H1 (cell line): Measurements from ENCODE around the gene PPIL4. TPM values are rescaled to one million over a fixed set of nuclear protein-coding genes. Genes with fewer than 3 reads are reported as not detected.

Experiments
- CTCF ChIA-PET: fragments of 300-600 bp; sonication (Branson Sonifier 250); formaldehyde crosslinking; loops from one replicate; lab custom pipeline; 2021; ENCODE audit not compliant: partially characterized antibody; lab: Charles Lee
- POLR2A ChIA-PET: fragments of 300-600 bp; sonication (Branson Sonifier 250); formaldehyde crosslinking; loops from one replicate; lab custom pipeline; 2021; ENCODE audit warnings: inconsistent platforms; ENCODE audit not compliant: partially characterized antibody; lab: Charles Lee
- DNase-seq, 2 experiments: peaks; one replicate each; pipeline versions ENCODE4 v3.0.0 to v3.0.0-alpha.2; 2010 to 2022; ENCODE audit warnings: low spot score in 2 of 2, low read depth in 1 of 2, mixed read lengths in 1 of 2
- FAIRE-seq: peaks from 2 replicates; lab custom pipeline; 2011; peaks lifted over from hg19 to GRCh38; lab: Jason Lieb, UNC
- H2AFZ ChIP-seq: 2 replicates; pipeline ENCODE4 v1.8.1; 2012; ENCODE audit warnings: low read length, inconsistent platforms
- H2AK5ac ChIP-seq: 2 replicates; pipeline ENCODE4 v1.6.1; 2013; ENCODE audit warnings: low read depth, low read length
- H2BK120ac ChIP-seq: replicated peaks from 2 replicates; pipeline ENCODE3; 2013; ENCODE audit warnings: low read depth, low read length, inconsistent platforms
- H2BK12ac ChIP-seq: 2 replicates; pipeline ENCODE4 v1.6.1; 2013; ENCODE audit warnings: low read depth, low read length
- H2BK15ac ChIP-seq: 2 replicates; pipeline ENCODE4 v1.6.1; 2013; ENCODE audit warnings: low read length
- H2BK20ac ChIP-seq: 2 replicates; pipeline ENCODE4 v1.6.1; 2013; ENCODE audit warnings: low read length
- H2BK5ac ChIP-seq: 2 replicates; pipeline ENCODE4 v1.6.1; 2013; ENCODE audit warnings: low read depth, low read length
- H3K14ac ChIP-seq: 2 replicates; pipeline ENCODE4 v1.6.1; 2013; ENCODE audit warnings: inconsistent platforms; ENCODE audit not compliant: insufficient read length
- H3K18ac ChIP-seq: 2 replicates; pipeline ENCODE4 v1.6.1; 2013; ENCODE audit warnings: low read length; ENCODE audit errors: extremely low read depth
- H3K23ac ChIP-seq: 2 replicates; pipeline ENCODE4 v1.6.1; 2013; ENCODE audit warnings: inconsistent platforms; ENCODE audit not compliant: insufficient read length
- H3K23me2 ChIP-seq: 2 replicates; pipeline ENCODE4 v1.6.1; 2013; ENCODE audit warnings: low read depth, low read length
- H3K27ac ChIP-seq: 2 replicates; pipeline ENCODE4 v1.6.1; 2011; ENCODE audit warnings: low read depth, low read length, inconsistent platforms
- H3K27me3 ChIP-seq, 4 experiments: replicated peaks in 1 of 4; 1 replicate in 1 of 4; 2 replicates in 3 of 4; pipeline versions ENCODE4 v1.6.1 to v1.8.1; 2011 to 2013; ENCODE audit warnings: low read length in 3 of 4, mild to moderate bottlenecking in 3 of 4, inconsistent platforms in 2 of 4, mixed read lengths in 2 of 4, moderate library complexity in 1 of 4; ENCODE audit not compliant: control insufficient read depth in 3 of 4, insufficient read depth in 3 of 4; ENCODE audit errors: extremely low read depth in 1 of 4
- H3K36me3 ChIP-seq, 4 experiments: 2 replicates each; pipeline versions ENCODE4 v1.6.1 to v1.8.1; 2011 to 2013; ENCODE audit warnings: mild to moderate bottlenecking in 4 of 4, low read length in 3 of 4, moderate library complexity in 2 of 4, control low read depth in 1 of 4, inconsistent platforms in 1 of 4; ENCODE audit not compliant: insufficient read depth in 4 of 4, control insufficient read depth in 2 of 4
- H3K4ac ChIP-seq: replicated peaks from 2 replicates; pipeline ENCODE3; 2013; ENCODE audit warnings: low read length, low read depth, mixed read lengths, inconsistent platforms; ENCODE audit not compliant: insufficient read length
- H3K4me1 ChIP-seq, 4 experiments: replicated peaks in 1 of 4; 1 replicate in 1 of 4; 2 replicates in 3 of 4; pipeline versions ENCODE4 v1.6.1 to v1.8.1; 2011 to 2013; ENCODE audit warnings: low read length in 3 of 4, inconsistent platforms in 2 of 4, mixed read lengths in 1 of 4; ENCODE audit not compliant: insufficient read depth in 4 of 4, control insufficient read depth in 3 of 4
- H3K4me2 ChIP-seq, 2 experiments: 2 replicates each; pipeline versions ENCODE4 v1.6.1 to v1.8.1; 2011 to 2013; ENCODE audit warnings: low read depth in 2 of 2, low read length in 2 of 2, control low read depth in 1 of 2, inconsistent platforms in 1 of 2, mild to moderate bottlenecking in 1 of 2; ENCODE audit not compliant: insufficient read depth in 1 of 2
- H3K4me3 ChIP-seq, 4 experiments: fragments of 200-600, 300-600 bp in 1 of 4; sonication (generic), shearing (Covaris generic), sonication (Bioruptor Twin) in 1 of 4; 2 replicates each; pipeline versions ENCODE4 v1.5.1 to v1.8.1; 2011 to 2016; ENCODE audit warnings: low read length in 4 of 4, low read depth in 3 of 4, control low read depth in 2 of 4, inconsistent platforms in 2 of 4, mild to moderate bottlenecking in 2 of 4, mixed read lengths in 1 of 4, moderate library complexity in 1 of 4; ENCODE audit not compliant: insufficient read depth in 2 of 4; ENCODE audit errors: extremely low read depth in 1 of 4
- H3K56ac ChIP-seq: replicated peaks from 2 replicates; pipeline ENCODE3; 2013; ENCODE audit warnings: low read depth, mild to moderate bottlenecking, mixed read lengths, low read length, inconsistent platforms; ENCODE audit not compliant: insufficient read length
- H3K79me1 ChIP-seq: 2 replicates; pipeline ENCODE4 v1.6.1; 2013; ENCODE audit warnings: low read depth, low read length, control low read depth
- H3K79me2 ChIP-seq, 2 experiments: 2 replicates each; pipeline versions ENCODE4 v1.6.1 to v1.8.1; 2012 to 2013; ENCODE audit warnings: low read length in 2 of 2, mild to moderate bottlenecking in 2 of 2, inconsistent platforms in 1 of 2; ENCODE audit not compliant: insufficient read depth in 2 of 2, control insufficient read depth in 1 of 2
- H3K9ac ChIP-seq, 4 experiments: replicated peaks in 1 of 4; 1 replicate in 1 of 4; 2 replicates in 3 of 4; pipeline versions ENCODE4 v1.6.1 to v1.8.1; 2011 to 2013; ENCODE audit warnings: low read depth in 3 of 4, low read length in 3 of 4, control low read depth in 2 of 4, mild to moderate bottlenecking in 2 of 4, moderate library complexity in 2 of 4, inconsistent platforms in 1 of 4; ENCODE audit errors: extremely low read depth in 1 of 4
- H3K9me3 ChIP-seq, 2 experiments: 2 replicates each; pipeline versions ENCODE4 v1.6.1 to v1.8.1; 2012 to 2013; ENCODE audit warnings: mild to moderate bottlenecking in 2 of 2, moderate library complexity in 2 of 2, control low read depth in 1 of 2, inconsistent platforms in 1 of 2, low read depth in 1 of 2, low read length in 1 of 2, mixed read lengths in 1 of 2; ENCODE audit not compliant: insufficient read depth in 2 of 2
- H4K20me1 ChIP-seq, 2 experiments: replicated peaks in 1 of 2; 2 replicates each; pipeline versions ENCODE3 to v1.8.1; 2011 to 2013; ENCODE audit warnings: inconsistent platforms in 2 of 2, low read length in 2 of 2, mild to moderate bottlenecking in 1 of 2; ENCODE audit not compliant: insufficient read depth in 2 of 2, control insufficient read depth in 1 of 2
- H4K5ac ChIP-seq: 2 replicates; pipeline ENCODE4 v1.6.1; 2013; ENCODE audit warnings: low read length, low read depth, mixed read lengths, inconsistent platforms; ENCODE audit not compliant: insufficient read length
- H4K8ac ChIP-seq: 2 replicates; pipeline ENCODE4 v1.8.0; 2013; ENCODE audit warnings: mild to moderate bottlenecking, moderate library complexity, low read length, inconsistent platforms; ENCODE audit not compliant: insufficient read depth; ENCODE audit errors: extremely low read depth
- H4K91ac ChIP-seq: replicated peaks from 2 replicates; pipeline ENCODE3; 2013; ENCODE audit warnings: low read length, mixed read lengths, inconsistent platforms; ENCODE audit not compliant: insufficient read length
- CEBPB ChIP-seq: IDR thresholded peaks from 2 replicates; pipeline ENCODE4 v1.6.1; 2012; ENCODE audit warnings: low read depth, low read length
- E2F6 ChIP-seq: IDR thresholded peaks from 2 replicates; pipeline ENCODE4 v1.6.1; 2012; ENCODE audit warnings: inconsistent platforms
- HDAC2 ChIP-seq, 2 experiments: fragments of 300-600 bp in 1 of 2; sonication (generic) in 1 of 2; IDR thresholded peaks; 2 replicates each; pipeline ENCODE4 v1.6.1; 2011 to 2012; ENCODE audit warnings: low read depth in 2 of 2, low read length in 2 of 2, mild to moderate bottlenecking in 2 of 2, moderate library complexity in 2 of 2, borderline replicate concordance in 1 of 2, inconsistent platforms in 1 of 2
- TAF7 ChIP-seq: optimal IDR thresholded peaks from 2 replicates; pipeline ENCODE3; 2011; ENCODE audit warnings: low read depth, mild to moderate bottlenecking, inconsistent platforms, low read length, moderate library complexity, borderline replicate concordance
- WGBS, 2 experiments: shearing (Covaris generic) in 1 of 2; methylation state at CpG; one replicate each; pipeline versions ENCODE4 v1.1.6 to v1.1.7; 2013 to 2015; ENCODE audit warnings: low lambda C conversion rate in 2 of 2, mixed read lengths in 2 of 2, inconsistent platforms in 1 of 2, low coverage in 1 of 2, missing lambda C conversion rate in 1 of 2; ENCODE audit not compliant: insufficient replicate concordance in 2 of 2, insufficient coverage in 1 of 2, insufficient read length in 1 of 2; ENCODE audit errors: extremely low coverage in 1 of 2, missing lambda C conversion rate in 1 of 2; 5-methylcytosine and 5-hydroxymethylcytosine counted together
- polyA plus RNA-seq, 7 experiments: library from polyadenylated mRNA; depleted of rRNA in 3 of 7; stranded (reverse) in 5 of 7; unstranded in 2 of 7; fragments of >200 nt in 5 of 7; fragments of 200-250 nt in 2 of 7; gene quantifications; 1 replicate in 5 of 7; 2 replicates in 1 of 7; 4 replicates in 1 of 7; pipeline versions ENCODE4 v1.2.1 to v1.2.3, GENCODE V29; 2011 to 2013; ENCODE audit warnings: missing spikeins in 2 of 7, mixed read lengths in 2 of 7
- total RNA-seq: library from RNA; stranded (reverse); fragmentation: NEBNext Ultra II Directional; extraction: Animal tissue kit (Norgen Biotek cat#: 25700); gene quantifications from 2 replicates; pipeline ENCODE4 v1.2.1, GENCODE V29; 2021

The PPIL4 gene
- total and polyA plus RNA-seq, 2 of the 8 experiments (the other 6 are each of a cell fraction or from before 2014, with no cell fraction given), result 2.0 to 33.2 TPM

DNA sequence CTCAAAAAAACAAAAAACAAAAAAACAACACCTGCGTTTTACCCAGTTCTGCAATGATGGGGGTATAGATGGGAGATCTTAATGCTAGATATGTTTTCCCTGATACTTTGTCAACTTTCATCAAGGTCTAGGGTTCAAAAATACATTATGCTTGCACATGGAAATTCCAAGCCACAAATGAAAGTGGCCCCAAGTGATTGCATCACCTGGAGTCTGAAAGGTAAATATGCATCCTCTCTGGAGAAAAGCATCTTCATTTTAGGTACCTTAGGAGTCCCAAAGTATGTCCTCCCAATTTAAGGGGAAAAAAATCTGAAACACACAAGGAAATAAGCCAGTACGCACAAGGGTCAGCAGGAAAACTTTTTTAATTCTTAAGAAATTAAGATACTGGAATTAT is 48.5 kb downstream of the PPIL4 start:
- H3K36me3 ChIP-seq, result peaks cover 0 to 4% (median 0%) of the 10 kb centered on the region in 4 experiments; a peak in 1 of 8 replicates
- H3K56ac ChIP-seq, result no peak overlapping the region
- H3K14ac ChIP-seq, result no peak overlapping the region
- no peak overlapping the region for H4K91ac ChIP-seq
- H3K23me2 ChIP-seq, result no peaks in the 10 kb centered on the region
- H2AFZ ChIP-seq, result no peak overlapping the region
- H3K79me2 ChIP-seq, result no peaks in the 10 kb centered on the region
- no peak overlapping the region for H2BK20ac ChIP-seq
- H3K18ac ChIP-seq, result no peak overlapping the region
- no peak overlapping the region for H2AK5ac ChIP-seq
- no peaks in the 10 kb centered on the region for H3K79me1 ChIP-seq
- H3K4me1 ChIP-seq, result no peaks in the 10 kb centered on the region
- no peak overlapping the region for H2BK5ac ChIP-seq
- H2BK120ac ChIP-seq, result no peak overlapping the region
- H3K27me3 ChIP-seq, result no peaks in the 10 kb centered on the region
- CTCF ChIA-PET, result interaction anchor here (1.0 kb wide), 1 partner anchor 9 kb away, joined by 3 read pairs; no protein-coding TSS in a partner anchor
- WGBS, 2 experiments, result 82% methylated on average over 2 of the region's 2 CpGs; no CpG with 5 or more reads in 1 of the 2 experiments
- no peaks in the 10 kb centered on the region for H4K20me1 ChIP-seq
- H3K23ac ChIP-seq, result no peak overlapping the region
- TF ChIP-seq CEBPB, result peak; percentile 83
- TF ChIP-seq TAF7, result no peak
- TF ChIP-seq E2F6, result no peak
- no peak for TF ChIP-seq HDAC2 (IDR thresholded peaks at IDR 0.05; ENCODE audit: borderline replicate concordance in 1 of 2, low read depth in 2 of 2, low read length in 2 of 2)
- FAIRE-seq (no peak), DNase-seq (no peak)
- H3K4ac ChIP-seq, result no peak overlapping the region
- no peak overlapping the region for H3K4me2 ChIP-seq
- no peak overlapping the region for H3K4me3 ChIP-seq
- POLR2A ChIA-PET, result interaction anchor here (1.3 kb wide), 1 partner anchor 10 kb away, joined by 3 read pairs; no protein-coding TSS in a partner anchor
- no peak overlapping the region for H3K27ac ChIP-seq
- H3K9ac ChIP-seq, result no peak overlapping the region
- no peak overlapping the region for H4K8ac ChIP-seq
- no peak overlapping the region for H2BK15ac ChIP-seq
- H3K9me3 ChIP-seq, result no peaks in the 10 kb centered on the region
- no peak overlapping the region for H4K5ac ChIP-seq
- no peak overlapping the region for H2BK12ac ChIP-seq
